Panc1 (cell line): ENCODE data around the gene WRNIP1.

Source experiments
- CTCF ChIP-seq: fragments of 450-650 bp; IDR thresholded peaks from 2 replicates; pipeline ENCODE4 v1.5.1; 2017; ENCODE audit warnings: mild to moderate bottlenecking
- POLR2AphosphoS5 ChIP-seq: IDR thresholded peaks from 2 replicates; pipeline ENCODE4 v1.6.1; 2012; ENCODE audit warnings: mild to moderate bottlenecking, low read depth, low read length, moderate library complexity
- REST ChIP-seq, 2 experiments: IDR thresholded peaks; 2 replicates each; pipeline ENCODE4 v1.6.1; 2011 to 2012; ENCODE audit warnings: low read depth in 2 of 2, control low read depth in 1 of 2, low read length in 1 of 2, mild to moderate bottlenecking in 1 of 2, moderate library complexity in 1 of 2; ENCODE audit not compliant: insufficient read depth in 1 of 2
- SIN3A ChIP-seq: IDR thresholded peaks from 2 replicates; pipeline ENCODE4 v1.6.1; 2012; ENCODE audit warnings: low read depth, mild to moderate bottlenecking, low read length, moderate library complexity, borderline replicate concordance; ENCODE audit not compliant: insufficient read depth

GRCh38 chr6:2821554-2821953, 56.4 kb downstream of the WRNIP1 start:
- TF ChIP-seq POLR2AphosphoS5 (no peak), CTCF (no peak), REST (IDR thresholded peaks at IDR 0.05; ENCODE audit: insufficient read depth in 1 of 2, low read depth in 2 of 2, low read length in 1 of 2) (no peak), SIN3A (no peak)
